ENCODE data around the gene CNKSR3.

The CNKSR3 gene

GRCh38 chr6:154539593-154540269 lies 29.2 kb upstream of the CNKSR3 start:
- Histone ChIP-seq H3K36me3 (ENCODE audit: control insufficient read depth, insufficient read depth, low read length) (no peaks in the 10 kb centered on the region), H3K27me3 (replicated peaks; ENCODE audit: control insufficient read depth, insufficient read depth, low read length) (no peaks in the 10 kb centered on the region), H3K4me3 (replicated peaks; ENCODE audit: low read depth, low read length) (no peak overlapping the region)
- no peak for TF ChIP-seq CTCF (IDR thresholded peaks at IDR 0.05; ENCODE audit: insufficient read depth, low read length, poor library complexity, severe bottlenecking)
- no peak for DNase-seq (ENCODE audit: extremely low read depth, insufficient read length)

GRCh38 chr6:154538640-154539191 lies 28.2 kb upstream of the CNKSR3 start:
- no peak overlapping the region for H3K4me3 ChIP-seq (replicated peaks; ENCODE audit: low read depth, low read length)
- H3K36me3 ChIP-seq (ENCODE audit: control insufficient read depth, insufficient read depth, low read length), result no peaks in the 10 kb centered on the region
- no peak for DNase-seq (ENCODE audit: extremely low read depth, insufficient read length)
- H3K27me3 ChIP-seq (replicated peaks; ENCODE audit: control insufficient read depth, insufficient read depth, low read length), result no peaks in the 10 kb centered on the region
- no peak for TF ChIP-seq CTCF (IDR thresholded peaks at IDR 0.05; ENCODE audit: insufficient read depth, low read length, poor library complexity, severe bottlenecking)

- H3K4me3 ChIP-seq (replicated peaks; ENCODE audit: low read depth, low read length), result no peak overlapping the region
- no peaks in the 10 kb centered on the region for H3K27me3 ChIP-seq (replicated peaks; ENCODE audit: control insufficient read depth, insufficient read depth, low read length)
- no peak for TF ChIP-seq CTCF (IDR thresholded peaks at IDR 0.05; ENCODE audit: insufficient read depth, low read length, poor library complexity, severe bottlenecking)
- DNase-seq (ENCODE audit: extremely low read depth, insufficient read length), result no peak
- H3K36me3 ChIP-seq (ENCODE audit: control insufficient read depth, insufficient read depth, low read length), result no peaks in the 10 kb centered on the region
Measured at GRCh38 chr6:154537511-154538325, 27.2 kb upstream of the CNKSR3 start.

GRCh38 chr6:154536999-154537398 lies 26.5 kb upstream of the CNKSR3 start:
- H3K4me3 ChIP-seq (replicated peaks; ENCODE audit: low read depth, low read length), result no peak overlapping the region
- H3K27me3 ChIP-seq (replicated peaks; ENCODE audit: control insufficient read depth, insufficient read depth, low read length), result no peaks in the 10 kb centered on the region
- DNase-seq (ENCODE audit: extremely low read depth, insufficient read length), result no peak
- no peaks in the 10 kb centered on the region for H3K36me3 ChIP-seq (ENCODE audit: control insufficient read depth, insufficient read depth, low read length)
- TF ChIP-seq CTCF (IDR thresholded peaks at IDR 0.05; ENCODE audit: insufficient read depth, low read length, poor library complexity, severe bottlenecking), result no peak

GRCh38 chr6:154536255-154536654 lies 25.8 kb upstream of the CNKSR3 start:
- Histone ChIP-seq H3K27me3 (replicated peaks; ENCODE audit: control insufficient read depth, insufficient read depth, low read length) (no peaks in the 10 kb centered on the region), H3K36me3 (ENCODE audit: control insufficient read depth, insufficient read depth, low read length) (no peaks in the 10 kb centered on the region), H3K4me3 (replicated peaks; ENCODE audit: low read depth, low read length) (no peak overlapping the region)
- no peak for DNase-seq (ENCODE audit: extremely low read depth, insufficient read length)
- TF ChIP-seq CTCF (IDR thresholded peaks at IDR 0.05; ENCODE audit: insufficient read depth, low read length, poor library complexity, severe bottlenecking), result no peak
